ENCODE results near the gene C1QB. TPM values are rescaled to one million over a fixed set of nuclear protein-coding genes. Genes with fewer than 3 reads are reported as not detected.

C1QB gene
- total RNA-seq, 1 experiment from 2014 or later, result not detected

GRCh38 chr1:22658385-22659163 is 5.5 kb downstream of the C1QB start:
- POLR2A ChIA-PET, result no interaction called here
- intact Hi-C loops (cut with micrococcal nuclease; ENCODE audit: unreplicated experiment), result no loop called here
- TF ChIP-seq, protein P1, sequence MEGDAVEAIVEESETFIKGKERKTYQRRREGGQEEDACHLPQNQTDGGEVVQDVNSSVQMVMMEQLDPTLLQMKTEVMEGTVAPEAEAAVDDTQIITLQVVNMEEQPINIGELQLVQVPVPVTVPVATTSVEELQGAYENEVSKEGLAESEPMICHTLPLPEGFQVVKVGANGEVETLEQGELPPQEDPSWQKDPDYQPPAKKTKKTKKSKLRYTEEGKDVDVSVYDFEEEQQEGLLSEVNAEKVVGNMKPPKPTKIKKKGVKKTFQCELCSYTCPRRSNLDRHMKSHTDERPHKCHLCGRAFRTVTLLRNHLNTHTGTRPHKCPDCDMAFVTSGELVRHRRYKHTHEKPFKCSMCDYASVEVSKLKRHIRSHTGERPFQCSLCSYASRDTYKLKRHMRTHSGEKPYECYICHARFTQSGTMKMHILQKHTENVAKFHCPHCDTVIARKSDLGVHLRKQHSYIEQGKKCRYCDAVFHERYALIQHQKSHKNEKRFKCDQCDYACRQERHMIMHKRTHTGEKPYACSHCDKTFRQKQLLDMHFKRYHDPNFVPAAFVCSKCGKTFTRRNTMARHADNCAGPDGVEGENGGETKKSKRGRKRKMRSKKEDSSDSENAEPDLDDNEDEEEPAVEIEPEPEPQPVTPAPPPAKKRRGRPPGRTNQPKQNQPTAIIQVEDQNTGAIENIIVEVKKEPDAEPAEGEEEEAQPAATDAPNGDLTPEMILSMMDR (IDR thresholded peaks at IDR 0.05; ENCODE audit: insufficient read depth in 1 of 2, low read depth in 1 of 2, low read length in 1 of 2, severe bottlenecking in 1 of 2, unreplicated experiment in 1 of 2), result peak in 1 of 2 experiments; percentile 4
- no TSS peak for BruUV-seq (replicated peaks)
- Mint-ChIP-seq H3K27me3 (ENCODE audit: insufficient read depth, unreplicated experiment) (peaks cover 10% of the 10 kb centered on the region), H3K4me1 (ENCODE audit: low read depth, unreplicated experiment) (no peaks in the 10 kb centered on the region), H3K27ac (ENCODE audit: unreplicated experiment) (no peak overlapping the region), H3K36me3 (ENCODE audit: insufficient read depth, unreplicated experiment) (no peaks in the 10 kb centered on the region), H3K4me3 (ENCODE audit: unreplicated experiment) (no peak overlapping the region), H3K9me3 (ENCODE audit: unreplicated experiment) (no peaks in the 10 kb centered on the region)
- Histone ChIP-seq H3K36me3 (ENCODE audit: control insufficient read depth, insufficient read depth, low read length) (no peaks in the 10 kb centered on the region), H3K9me3 (no peaks in the 10 kb centered on the region), H3K27me3 (replicated peaks; ENCODE audit: control insufficient read depth, insufficient read depth, low read length) (no peaks in the 10 kb centered on the region), H3K4me1 (no peaks in the 10 kb centered on the region), H3K4me3 (ENCODE audit: low read depth, low read length) (no peak overlapping the region)
- CTCF ChIA-PET, result no interaction called here
- DNase-seq, result no peak

GRCh38 chr1:22660716-22661241 is 7.7 kb downstream of the C1QB start:
- CTCF ChIA-PET, result no interaction called here
- H3K4me3 ChIP-seq (ENCODE audit: low read depth, low read length), result no peak overlapping the region
- Mint-ChIP-seq H3K27ac (ENCODE audit: unreplicated experiment) (no peak overlapping the region), H3K27me3 (ENCODE audit: insufficient read depth, unreplicated experiment) (peaks cover 10% of the 10 kb centered on the region), H3K9me3 (ENCODE audit: unreplicated experiment) (no peaks in the 10 kb centered on the region), H3K36me3 (ENCODE audit: insufficient read depth, unreplicated experiment) (no peaks in the 10 kb centered on the region), H3K4me3 (ENCODE audit: unreplicated experiment) (no peak overlapping the region), H3K4me1 (ENCODE audit: low read depth, unreplicated experiment) (no peaks in the 10 kb centered on the region)
- no peaks in the 10 kb centered on the region for H3K27me3 ChIP-seq (replicated peaks; ENCODE audit: control insufficient read depth, insufficient read depth, low read length)
- intact Hi-C loops (cut with micrococcal nuclease; ENCODE audit: unreplicated experiment), result no loop called here
- H3K36me3 ChIP-seq (ENCODE audit: control insufficient read depth, insufficient read depth, low read length), result no peaks in the 10 kb centered on the region
- TF ChIP-seq, protein P1 (IDR thresholded peaks at IDR 0.05; ENCODE audit: insufficient read depth in 1 of 2, low read depth in 1 of 2, low read length in 1 of 2, severe bottlenecking in 1 of 2, unreplicated experiment in 1 of 2), result no peak
- POLR2A ChIA-PET, result no interaction called here
- H3K4me1 ChIP-seq, result no peaks in the 10 kb centered on the region
- no peak for DNase-seq
- no TSS peak for BruUV-seq (replicated peaks)
- H3K9me3 ChIP-seq, result no peaks in the 10 kb centered on the region

- no peaks in the 10 kb centered on the region for H3K4me1 ChIP-seq
- Mint-ChIP-seq H3K36me3 (ENCODE audit: insufficient read depth, unreplicated experiment) (no peaks in the 10 kb centered on the region), H3K4me3 (ENCODE audit: unreplicated experiment) (no peak overlapping the region), H3K4me1 (ENCODE audit: low read depth, unreplicated experiment) (no peaks in the 10 kb centered on the region), H3K9me3 (ENCODE audit: unreplicated experiment) (no peaks in the 10 kb centered on the region), H3K27me3 (ENCODE audit: insufficient read depth, unreplicated experiment) (peaks cover 6% of the 10 kb centered on the region), H3K27ac (ENCODE audit: unreplicated experiment) (no peak overlapping the region)
- no peak for DNase-seq
- H3K36me3 ChIP-seq (ENCODE audit: control insufficient read depth, insufficient read depth, low read length), result no peaks in the 10 kb centered on the region
- ChIA-PET POLR2A (no interaction called here), CTCF (interaction anchor here (0.7 kb wide), 1 partner anchor 43 kb away, joined by 3 read pairs; no protein-coding TSS in a partner anchor)
- TF ChIP-seq, protein P1 (IDR thresholded peaks at IDR 0.05; ENCODE audit: insufficient read depth in 1 of 2, low read depth in 1 of 2, low read length in 1 of 2, severe bottlenecking in 1 of 2, unreplicated experiment in 1 of 2), result no peak
- BruUV-seq (replicated peaks), result no TSS peak
- H3K9me3 ChIP-seq, result no peaks in the 10 kb centered on the region
- intact Hi-C loops (cut with micrococcal nuclease; ENCODE audit: unreplicated experiment), result no loop called here
- H3K4me3 ChIP-seq (ENCODE audit: low read depth, low read length), result no peak overlapping the region
- no peaks in the 10 kb centered on the region for H3K27me3 ChIP-seq (replicated peaks; ENCODE audit: control insufficient read depth, insufficient read depth, low read length)
Measured at GRCh38 chr1:22661880-22662279, 8.8 kb downstream of the C1QB start.

Data from Caco-2 (cell line).